ENCODE data around the gene SPTBN2. TPM values are rescaled to one million over a fixed set of nuclear protein-coding genes. Genes with fewer than 3 reads are reported as not detected.
A peak's percentile ranks its signal among the peaks of the same experiment; 100 is the strongest.

SPTBN2 gene
- total RNA-seq, 4 donors from 2014 or later: 1.7 to 23.1 (median 6.0) TPM

DNA sequence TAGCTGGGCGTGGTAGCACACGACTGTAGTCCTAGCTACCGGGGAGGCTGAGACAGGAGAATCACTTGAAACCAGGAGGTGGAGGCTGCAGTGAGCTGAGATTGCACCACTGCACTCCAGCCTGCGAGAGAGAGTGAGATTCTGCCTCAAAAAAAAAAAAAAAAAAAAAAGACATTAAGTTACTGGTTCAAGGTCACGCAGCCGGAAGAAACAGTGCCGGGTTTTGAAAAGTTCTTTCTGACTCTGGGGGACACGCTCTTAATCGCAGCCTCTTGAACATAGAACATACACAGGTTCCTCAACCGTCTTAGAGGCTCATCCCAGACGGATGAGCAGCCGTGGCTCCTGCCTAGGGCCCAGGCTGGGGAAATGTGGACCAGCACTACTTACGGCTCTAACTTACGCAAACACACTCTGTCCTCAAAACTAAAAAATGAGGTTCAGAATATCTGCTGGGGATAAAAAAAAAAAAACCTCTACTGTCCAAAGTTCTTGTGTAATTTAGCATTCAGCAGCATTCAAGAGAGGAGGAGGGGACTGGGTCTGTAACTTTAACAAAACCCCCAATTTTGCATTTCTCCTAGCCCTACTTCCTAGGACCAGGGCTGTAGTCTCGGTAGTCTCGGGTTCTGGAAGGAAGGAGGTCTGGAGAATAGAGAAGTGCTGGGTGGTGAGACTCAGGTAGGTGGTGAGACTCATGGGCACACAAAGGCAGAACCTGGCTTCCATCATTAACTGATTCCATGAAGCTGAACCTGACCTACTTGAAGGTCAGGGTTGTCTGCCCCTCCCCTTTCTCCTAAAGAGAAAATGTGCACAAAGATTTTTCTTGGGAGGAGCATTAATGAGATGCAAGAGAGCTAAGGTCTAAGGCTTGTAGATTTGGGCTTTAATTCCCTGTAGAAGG is 6.0 kb downstream of the SPTBN2 start:
- no peaks in the 10 kb centered on the region for H3K36me3 ChIP-seq
- no peak overlapping the region for H3K4me3 ChIP-seq
- no peaks in the 10 kb centered on the region for H3K9me3 ChIP-seq
- peak in 1 of 3 donors; percentile 13 for DNase-seq
- TF ChIP-seq, protein P1, sequence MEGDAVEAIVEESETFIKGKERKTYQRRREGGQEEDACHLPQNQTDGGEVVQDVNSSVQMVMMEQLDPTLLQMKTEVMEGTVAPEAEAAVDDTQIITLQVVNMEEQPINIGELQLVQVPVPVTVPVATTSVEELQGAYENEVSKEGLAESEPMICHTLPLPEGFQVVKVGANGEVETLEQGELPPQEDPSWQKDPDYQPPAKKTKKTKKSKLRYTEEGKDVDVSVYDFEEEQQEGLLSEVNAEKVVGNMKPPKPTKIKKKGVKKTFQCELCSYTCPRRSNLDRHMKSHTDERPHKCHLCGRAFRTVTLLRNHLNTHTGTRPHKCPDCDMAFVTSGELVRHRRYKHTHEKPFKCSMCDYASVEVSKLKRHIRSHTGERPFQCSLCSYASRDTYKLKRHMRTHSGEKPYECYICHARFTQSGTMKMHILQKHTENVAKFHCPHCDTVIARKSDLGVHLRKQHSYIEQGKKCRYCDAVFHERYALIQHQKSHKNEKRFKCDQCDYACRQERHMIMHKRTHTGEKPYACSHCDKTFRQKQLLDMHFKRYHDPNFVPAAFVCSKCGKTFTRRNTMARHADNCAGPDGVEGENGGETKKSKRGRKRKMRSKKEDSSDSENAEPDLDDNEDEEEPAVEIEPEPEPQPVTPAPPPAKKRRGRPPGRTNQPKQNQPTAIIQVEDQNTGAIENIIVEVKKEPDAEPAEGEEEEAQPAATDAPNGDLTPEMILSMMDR (IDR thresholded peaks at IDR 0.05): no peak
- no peak for TF ChIP-seq POLR2A (IDR thresholded peaks at IDR 0.05)
- H3K27me3 ChIP-seq: no peaks in the 10 kb centered on the region
- H3K4me1 ChIP-seq: peaks cover 0 to 9% (median 3%) of the 10 kb centered on the region in 4 donors
- H3K27ac ChIP-seq: no peak overlapping the region

DNA sequence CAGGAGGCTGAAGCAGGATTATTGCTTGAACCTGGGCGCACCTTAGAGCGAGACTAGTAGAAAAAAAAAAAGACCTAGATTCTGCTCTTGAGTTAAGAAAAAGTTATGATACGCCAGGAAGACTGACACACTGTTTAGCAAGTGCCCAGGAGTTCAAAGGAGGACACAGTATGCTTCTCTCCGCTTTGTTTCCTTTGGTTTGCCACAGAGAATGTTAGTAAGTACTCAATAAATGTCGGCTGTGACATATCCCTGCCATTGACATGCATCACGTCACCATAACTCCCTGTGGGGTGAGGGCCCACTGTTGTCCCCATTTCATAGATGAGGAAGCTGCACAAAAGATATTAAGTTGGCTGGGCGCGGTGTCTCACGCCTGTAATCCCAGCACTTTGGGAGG is 7.1 kb downstream of the SPTBN2 start:
- no peaks in the 10 kb centered on the region for H3K9me3 ChIP-seq
- no peak for DNase-seq
- no peaks in the 10 kb centered on the region for H3K27me3 ChIP-seq
- H3K4me1 ChIP-seq: no peaks in the 10 kb centered on the region
- H3K4me3 ChIP-seq: no peak overlapping the region
- no peak for TF ChIP-seq POLR2A (IDR thresholded peaks at IDR 0.05)
- TF ChIP-seq, protein P1 (IDR thresholded peaks at IDR 0.05): no peak
- no peaks in the 10 kb centered on the region for H3K36me3 ChIP-seq
- H3K27ac ChIP-seq: no peak overlapping the region

GRCh38 chr11:66720899-66721470 is 8.0 kb downstream of the SPTBN2 start:
- no peaks in the 10 kb centered on the region for H3K9me3 ChIP-seq
- TF ChIP-seq POLR2A (IDR thresholded peaks at IDR 0.05): no peak
- TF ChIP-seq, protein P1 (IDR thresholded peaks at IDR 0.05): no peak
- H3K36me3 ChIP-seq: no peaks in the 10 kb centered on the region
- H3K4me3 ChIP-seq: no peak overlapping the region
- H3K27ac ChIP-seq: peak overlapping the region in 1 of 4 donors; percentile 29
- no peaks in the 10 kb centered on the region for H3K4me1 ChIP-seq
- H3K27me3 ChIP-seq: no peaks in the 10 kb centered on the region
- peak in 1 of 3 donors; percentile 34 for DNase-seq

GRCh38 chr11:66720223-66720898 is 8.7 kb downstream of the SPTBN2 start:
- no peak for TF ChIP-seq POLR2A (IDR thresholded peaks at IDR 0.05)
- TF ChIP-seq, protein P1 (IDR thresholded peaks at IDR 0.05): no peak
- Histone ChIP-seq H3K27ac (peak overlapping the region in 2 of 4 donors; percentile 26 to 29), H3K27me3 (no peaks in the 10 kb centered on the region), H3K36me3 (no peaks in the 10 kb centered on the region), H3K4me3 (no peak overlapping the region), H3K9me3 (no peaks in the 10 kb centered on the region), H3K4me1 (no peaks in the 10 kb centered on the region)
- peak in 2 of 3 donors; percentile 61 to 68 for DNase-seq

GRCh38 chr11:66719111-66719872 is 9.7 kb downstream of the SPTBN2 start:
- no peaks in the 10 kb centered on the region for H3K4me1 ChIP-seq
- H3K9me3 ChIP-seq: no peaks in the 10 kb centered on the region
- peak overlapping the region in 1 of 4 donors; percentile 29 for H3K27ac ChIP-seq
- no peaks in the 10 kb centered on the region for H3K36me3 ChIP-seq
- peak in 1 of 3 donors; percentile 30 for DNase-seq
- peak overlapping the region in 1 of 4 donors; percentile 20 for H3K4me3 ChIP-seq
- H3K27me3 ChIP-seq: no peaks in the 10 kb centered on the region
- TF ChIP-seq POLR2A (IDR thresholded peaks at IDR 0.05): no peak
- TF ChIP-seq, protein P1 (IDR thresholded peaks at IDR 0.05): no peak

All from Peyer's patch (tissue), 4 donors.